ENCODE measurements around the gene DOK4.

The DOK4 gene

GRCh38 chr16:57485091-57485915 is 990 bp downstream of the DOK4 start:
- peaks cover 12% of the 10 kb centered on the region; the same call in 1 of the 2 replicates for H3K4me1 ChIP-seq
- DNase-seq = peak; percentile 49

GRCh38 chr16:57484515-57485005 is 1.7 kb downstream of the DOK4 start:
- Histone ChIP-seq H3K27me3 (no peaks in the 10 kb centered on the region), H3K4me1 (peaks cover 12% of the 10 kb centered on the region; the same call in 1 of the 2 replicates), H3K36me3 (peaks cover 60% of the 10 kb centered on the region), H3K9me3 (no peaks in the 10 kb centered on the region), H3K4me3 (ENCODE audit: low read depth, low read length) (peak overlapping the region; percentile 99)
- no peak for TF ChIP-seq CTCF (IDR thresholded peaks at IDR 0.05; ENCODE audit: low read depth, low read length)
- peak; percentile 59 for DNase-seq

More at GRCh38 chr16:57485091-57485915, 990 bp downstream of the DOK4 start:
- no peaks in the 10 kb centered on the region for H3K27me3 ChIP-seq
- no peaks in the 10 kb centered on the region for H3K9me3 ChIP-seq
- H3K4me3 ChIP-seq (ENCODE audit: low read depth, low read length) = peak overlapping the region; percentile 99
- TF ChIP-seq CTCF (IDR thresholded peaks at IDR 0.05; ENCODE audit: low read depth, low read length) = no peak
- H3K36me3 ChIP-seq = peaks cover 53% of the 10 kb centered on the region

- DNase-seq = peak; percentile 91
- peak overlapping the region; percentile 99 for H3K4me3 ChIP-seq (ENCODE audit: low read depth, low read length)
- H3K9me3 ChIP-seq = no peaks in the 10 kb centered on the region
- H3K27me3 ChIP-seq = no peaks in the 10 kb centered on the region
- H3K36me3 ChIP-seq = peaks cover 67% of the 10 kb centered on the region
- peaks cover 12% of the 10 kb centered on the region; the same call in 1 of the 2 replicates for H3K4me1 ChIP-seq
- no peak for TF ChIP-seq CTCF (IDR thresholded peaks at IDR 0.05; ENCODE audit: low read depth, low read length)
These were observed 2.4 kb downstream of the DOK4 start for GRCh38 chr16:57483725-57484514.

- TF ChIP-seq CTCF (IDR thresholded peaks at IDR 0.05; ENCODE audit: low read depth, low read length) = no peak
- Histone ChIP-seq H3K4me1 (peaks cover 12% of the 10 kb centered on the region; the same call in 1 of the 2 replicates), H3K4me3 (ENCODE audit: low read depth, low read length) (peak overlapping the region; percentile 99), H3K9me3 (no peaks in the 10 kb centered on the region), H3K36me3 (peaks cover 76% of the 10 kb centered on the region), H3K27me3 (no peaks in the 10 kb centered on the region)
- peak; percentile 29 for DNase-seq
These were observed 3.3 kb downstream of the DOK4 start for GRCh38 chr16:57482845-57483545.

GRCh38 chr16:57481421-57481820 is 4.9 kb downstream of the DOK4 start:
- DNase-seq = peak; percentile 13

More at GRCh38 chr16:57481421-57481820, 4.9 kb downstream of the DOK4 start:
- Histone ChIP-seq H3K36me3 (peaks cover 92% of the 10 kb centered on the region), H3K27me3 (no peaks in the 10 kb centered on the region), H3K4me1 (peaks cover 12% of the 10 kb centered on the region), H3K4me3 (ENCODE audit: low read depth, low read length) (peak overlapping the region; percentile 99), H3K9me3 (no peaks in the 10 kb centered on the region)
- TF ChIP-seq CTCF (IDR thresholded peaks at IDR 0.05; ENCODE audit: low read depth, low read length) = no peak

All from BE2C (cell line).